WTC11 (cell line): ENCODE measurements around the gene KCNT1.

Source experiments
- TF ChIP-seq, protein P1 (sequence below): fragments of 200-600 bp; IDR thresholded peaks from 2 replicates; pipeline ENCODE4 v1.8.0; 2022; ENCODE audit warnings: antibody characterized with exemption
- TF ChIP-seq, protein P2 (sequence below): sonication (generic); formaldehyde crosslinking; IDR thresholded peaks from 2 replicates; pipeline ENCODE4 v1.8.1; 2023; ENCODE audit warnings: mild to moderate bottlenecking, missing genetic modification reagents, moderate library complexity
- TF ChIP-seq, protein P3 (sequence below): sonication (generic); formaldehyde crosslinking; IDR thresholded peaks from 2 replicates; pipeline ENCODE4 v1.8.1; 2022; ENCODE audit warnings: low read depth, missing genetic modification reagents, borderline replicate concordance

DNA sequence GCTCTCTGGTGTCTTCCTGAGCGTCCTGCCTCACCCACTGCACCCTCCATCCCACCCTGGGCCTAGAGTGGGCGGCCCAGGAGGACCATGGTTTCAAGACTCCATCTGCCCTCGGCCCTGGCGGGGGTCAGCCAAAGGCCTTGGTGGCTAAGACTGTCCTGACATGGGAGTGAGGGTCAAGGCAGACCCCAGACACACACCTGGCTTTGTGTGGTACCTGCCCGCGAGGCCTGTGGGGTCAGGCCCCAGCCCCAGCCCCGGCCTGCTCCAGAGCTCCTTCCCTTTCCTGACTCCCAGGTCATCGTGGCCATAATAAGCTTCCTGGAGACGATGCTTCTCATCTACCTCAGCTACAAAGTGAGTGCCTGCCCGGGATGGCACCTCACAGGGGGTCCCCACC, 54.6 kb downstream of the KCNT1 start:
- TF ChIP-seq, protein P1, sequence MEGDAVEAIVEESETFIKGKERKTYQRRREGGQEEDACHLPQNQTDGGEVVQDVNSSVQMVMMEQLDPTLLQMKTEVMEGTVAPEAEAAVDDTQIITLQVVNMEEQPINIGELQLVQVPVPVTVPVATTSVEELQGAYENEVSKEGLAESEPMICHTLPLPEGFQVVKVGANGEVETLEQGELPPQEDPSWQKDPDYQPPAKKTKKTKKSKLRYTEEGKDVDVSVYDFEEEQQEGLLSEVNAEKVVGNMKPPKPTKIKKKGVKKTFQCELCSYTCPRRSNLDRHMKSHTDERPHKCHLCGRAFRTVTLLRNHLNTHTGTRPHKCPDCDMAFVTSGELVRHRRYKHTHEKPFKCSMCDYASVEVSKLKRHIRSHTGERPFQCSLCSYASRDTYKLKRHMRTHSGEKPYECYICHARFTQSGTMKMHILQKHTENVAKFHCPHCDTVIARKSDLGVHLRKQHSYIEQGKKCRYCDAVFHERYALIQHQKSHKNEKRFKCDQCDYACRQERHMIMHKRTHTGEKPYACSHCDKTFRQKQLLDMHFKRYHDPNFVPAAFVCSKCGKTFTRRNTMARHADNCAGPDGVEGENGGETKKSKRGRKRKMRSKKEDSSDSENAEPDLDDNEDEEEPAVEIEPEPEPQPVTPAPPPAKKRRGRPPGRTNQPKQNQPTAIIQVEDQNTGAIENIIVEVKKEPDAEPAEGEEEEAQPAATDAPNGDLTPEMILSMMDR: no peak
- TF ChIP-seq, protein P2, sequence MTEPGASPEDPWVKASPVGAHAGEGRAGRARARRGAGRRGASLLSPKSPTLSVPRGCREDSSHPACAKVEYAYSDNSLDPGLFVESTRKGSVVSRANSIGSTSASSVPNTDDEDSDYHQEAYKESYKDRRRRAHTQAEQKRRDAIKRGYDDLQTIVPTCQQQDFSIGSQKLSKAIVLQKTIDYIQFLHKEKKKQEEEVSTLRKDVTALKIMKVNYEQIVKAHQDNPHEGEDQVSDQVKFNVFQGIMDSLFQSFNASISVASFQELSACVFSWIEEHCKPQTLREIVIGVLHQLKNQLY (CRISPR knock-in tag): no peak
- TF ChIP-seq, protein P3, sequence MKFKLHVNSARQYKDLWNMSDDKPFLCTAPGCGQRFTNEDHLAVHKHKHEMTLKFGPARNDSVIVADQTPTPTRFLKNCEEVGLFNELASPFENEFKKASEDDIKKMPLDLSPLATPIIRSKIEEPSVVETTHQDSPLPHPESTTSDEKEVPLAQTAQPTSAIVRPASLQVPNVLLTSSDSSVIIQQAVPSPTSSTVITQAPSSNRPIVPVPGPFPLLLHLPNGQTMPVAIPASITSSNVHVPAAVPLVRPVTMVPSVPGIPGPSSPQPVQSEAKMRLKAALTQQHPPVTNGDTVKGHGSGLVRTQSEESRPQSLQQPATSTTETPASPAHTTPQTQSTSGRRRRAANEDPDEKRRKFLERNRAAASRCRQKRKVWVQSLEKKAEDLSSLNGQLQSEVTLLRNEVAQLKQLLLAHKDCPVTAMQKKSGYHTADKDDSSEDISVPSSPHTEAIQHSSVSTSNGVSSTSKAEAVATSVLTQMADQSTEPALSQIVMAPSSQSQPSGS (CRISPR knock-in tag): no peak
